K562 (cell line): ENCODE measurements around the gene ABCA7. TPM values are rescaled to one million over a fixed set of nuclear protein-coding genes. Genes with fewer than 3 reads are reported as not detected.

ENCODE experiments used
- CREM ChIP-seq: IDR thresholded peaks from 2 replicates; pipeline ENCODE4 v1.6.1; 2014; ENCODE audit warnings: antibody characterized with exemption, low read depth
- HNRNPLL ChIP-seq: fragments of 200-400 bp; formaldehyde crosslinking; IDR thresholded peaks from 2 replicates; pipeline ENCODE4 v1.6.1; 2017; ENCODE audit warnings: low read length, low read depth, mild to moderate bottlenecking; ENCODE audit not compliant: poor library complexity, severe bottlenecking
- MAZ ChIP-seq, 2 experiments: fragments of 450-650 bp in 1 of 2; sonication (generic) in 1 of 2; formaldehyde crosslinking; IDR thresholded peaks in 1 of 2; conservative IDR thresholded peaks in 1 of 2; 2 replicates each; pipeline versions ENCODE4 v1.4.0 to v1.5.0; 2020; ENCODE audit warnings: mild to moderate bottlenecking in 1 of 2, missing genetic modification reagents in 1 of 2
- MECOM ChIP-seq: fragments of 250-450 bp; sonication (Bioruptor Pico); IDR thresholded peaks from 2 replicates; pipeline ENCODE4 v1.8.0; 2022; ENCODE audit warnings: inconsistent platforms
- MTF1 ChIP-seq: fragments of 250-450 bp; sonication (Bioruptor Pico); IDR thresholded peaks from 2 replicates; pipeline ENCODE4 v1.9.0; 2021; ENCODE audit warnings: moderate library complexity, mild to moderate bottlenecking, inconsistent platforms, borderline replicate concordance
- NONO ChIP-seq, 2 experiments: fragments of 200-400 bp in 1 of 2; fragments of 450-650 bp in 1 of 2; formaldehyde crosslinking in 1 of 2; IDR thresholded peaks; 2 replicates each; pipeline ENCODE4 v1.6.1; 2017; ENCODE audit warnings: low read depth in 2 of 2, mild to moderate bottlenecking in 2 of 2, moderate library complexity in 2 of 2, low read length in 1 of 2
- PKNOX1 ChIP-seq: fragments of 450-650 bp; IDR thresholded peaks from 2 replicates; pipeline ENCODE4 v1.6.1; 2016
- RBBP5 ChIP-seq: fragments of 200-600 bp; sonication (generic); IDR thresholded peaks from 2 replicates; pipeline ENCODE4 v1.6.1; 2012; ENCODE audit warnings: borderline replicate concordance, mild to moderate bottlenecking, low read length, control low read depth, inconsistent platforms; ENCODE audit not compliant: insufficient read depth, poor library complexity, severe bottlenecking
- TAF1 ChIP-seq: IDR thresholded peaks from 2 replicates; pipeline ENCODE4 v1.6.1; 2011; ENCODE audit warnings: mild to moderate bottlenecking, low read length, moderate library complexity; ENCODE audit not compliant: insufficient read depth, control insufficient read depth, severe bottlenecking; ENCODE audit errors: extremely low read depth
- UBTF ChIP-seq, 2 experiments: IDR thresholded peaks; 2 replicates each; pipeline ENCODE4 v1.6.1; 2012; ENCODE audit warnings: improper control_type of control experiment in 2 of 2, low read depth in 2 of 2, low read length in 2 of 2, borderline replicate concordance in 1 of 2
- XRCC4 ChIP-seq: IDR thresholded peaks from one replicate; pipeline ENCODE4 v1.6.1; 2011; ENCODE audit not compliant: insufficient read depth, insufficient read length; ENCODE audit errors: extremely low read depth
- ZBTB7A ChIP-seq: IDR thresholded peaks from 2 replicates; pipeline ENCODE4 v1.6.1; 2011; ENCODE audit warnings: low read depth, mild to moderate bottlenecking, low read length, moderate library complexity, borderline replicate concordance; ENCODE audit not compliant: control insufficient read depth
- ZNF740 ChIP-seq, 3 experiments: fragments of 200-800 bp in 1 of 3; sonication (Bioruptor generic) in 1 of 3; sonication (generic) in 1 of 3; formaldehyde crosslinking in 1 of 3; IDR thresholded peaks; 2 replicates each; pipeline versions ENCODE4 v1.6.1 to v1.8.0; 2016 to 2022; ENCODE audit warnings: mild to moderate bottlenecking in 2 of 3, missing compliant biosample characterization in 2 of 3, missing genetic modification characterization in 2 of 3, missing genetic modification reagents in 1 of 3
- ZNF778 ChIP-seq: fragments of 450-650 bp; formaldehyde crosslinking; IDR thresholded peaks from 2 replicates; pipeline ENCODE4 v1.4.0; 2020; ENCODE audit warnings: mild to moderate bottlenecking, moderate library complexity
- ZSCAN29 ChIP-seq: fragments of 450-650 bp; IDR thresholded peaks from 2 replicates; pipeline ENCODE4 v1.6.1; 2017
- polyA plus RNA-seq, 8 experiments: library from polyadenylated mRNA; depleted of rRNA in 4 of 8; stranded (reverse) in 5 of 8; unstranded in 3 of 8; fragments of >200 nt; fragmentation: Nextera tagmentation in 2 of 8; fragmentation: Illumina TruSeq in 1 of 8; extraction: Ambion mirVana in 2 of 8; extraction: Trizol in 1 of 8; gene quantifications; 2 replicates each; pipeline versions ENCODE4 v1.2.1 to v1.2.3, GENCODE V29; 2011 to 2014; ENCODE audit warnings: inconsistent platforms in 1 of 8, missing spikeins in 1 of 8
- total RNA-seq, 7 experiments: library from RNA; depleted of rRNA in 6 of 7; stranded (reverse); fragments of >200 nt in 6 of 7; fragmentation: Illumina TruSeq in 2 of 7; extraction: Trizol in 2 of 7; gene quantifications; 2 replicates each; pipeline versions ENCODE4 v1.2.1 to v1.2.3, GENCODE V29; 2011 to 2021; ENCODE audit warnings: low replicate concordance in 1 of 7
- TF ChIP-seq, protein P1 (sequence below): fragments of 150-350 bp; IDR thresholded peaks from 2 replicates; pipeline ENCODE4 v1.6.1; 2014; ENCODE audit warnings: low read depth, mild to moderate bottlenecking, low read length, borderline replicate concordance

ABCA7 gene
- total and polyA plus RNA-seq, 9 of the 15 experiments (the other 6 are each of a cell fraction or from before 2014, with no cell fraction given), result 2.3 to 96.1 (median 31.2) TPM

DNA sequence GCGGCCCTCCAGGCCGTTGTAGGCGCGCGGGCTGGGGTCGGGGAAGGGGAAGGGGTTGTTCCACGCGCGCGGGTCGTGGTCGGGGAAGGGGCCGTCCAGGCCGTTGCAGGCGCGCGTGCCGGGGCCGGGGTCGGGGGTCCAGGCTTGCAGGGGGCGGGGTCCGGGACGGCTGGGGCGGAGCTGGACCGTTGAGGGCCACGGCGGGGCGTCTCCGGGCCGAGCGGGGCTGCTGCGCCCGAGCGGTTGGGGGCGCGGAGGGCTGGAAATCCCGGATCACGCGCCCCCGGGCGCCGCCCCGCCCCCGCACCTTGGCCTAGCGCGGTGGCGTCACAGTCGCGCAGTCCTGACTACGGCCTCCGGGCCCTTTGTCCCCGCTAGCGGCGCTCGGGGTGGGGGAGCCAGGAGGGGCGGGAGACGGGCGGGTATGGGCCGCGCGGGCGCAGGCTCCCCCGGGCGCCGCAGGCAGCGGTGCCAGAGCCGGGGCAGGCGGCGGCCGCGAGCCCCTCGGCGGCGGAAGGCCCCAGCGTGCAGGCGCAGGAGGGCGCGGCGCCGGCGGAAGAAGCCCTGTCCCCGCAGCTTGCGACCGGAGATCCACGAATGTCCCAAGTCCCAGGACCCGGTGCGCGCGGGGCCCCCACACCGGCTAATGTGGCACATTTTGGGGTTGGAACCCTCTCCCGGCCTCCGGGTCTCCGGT is 64.6 kb downstream of the ABCA7 start (continued):
- TF ChIP-seq, protein P1, sequence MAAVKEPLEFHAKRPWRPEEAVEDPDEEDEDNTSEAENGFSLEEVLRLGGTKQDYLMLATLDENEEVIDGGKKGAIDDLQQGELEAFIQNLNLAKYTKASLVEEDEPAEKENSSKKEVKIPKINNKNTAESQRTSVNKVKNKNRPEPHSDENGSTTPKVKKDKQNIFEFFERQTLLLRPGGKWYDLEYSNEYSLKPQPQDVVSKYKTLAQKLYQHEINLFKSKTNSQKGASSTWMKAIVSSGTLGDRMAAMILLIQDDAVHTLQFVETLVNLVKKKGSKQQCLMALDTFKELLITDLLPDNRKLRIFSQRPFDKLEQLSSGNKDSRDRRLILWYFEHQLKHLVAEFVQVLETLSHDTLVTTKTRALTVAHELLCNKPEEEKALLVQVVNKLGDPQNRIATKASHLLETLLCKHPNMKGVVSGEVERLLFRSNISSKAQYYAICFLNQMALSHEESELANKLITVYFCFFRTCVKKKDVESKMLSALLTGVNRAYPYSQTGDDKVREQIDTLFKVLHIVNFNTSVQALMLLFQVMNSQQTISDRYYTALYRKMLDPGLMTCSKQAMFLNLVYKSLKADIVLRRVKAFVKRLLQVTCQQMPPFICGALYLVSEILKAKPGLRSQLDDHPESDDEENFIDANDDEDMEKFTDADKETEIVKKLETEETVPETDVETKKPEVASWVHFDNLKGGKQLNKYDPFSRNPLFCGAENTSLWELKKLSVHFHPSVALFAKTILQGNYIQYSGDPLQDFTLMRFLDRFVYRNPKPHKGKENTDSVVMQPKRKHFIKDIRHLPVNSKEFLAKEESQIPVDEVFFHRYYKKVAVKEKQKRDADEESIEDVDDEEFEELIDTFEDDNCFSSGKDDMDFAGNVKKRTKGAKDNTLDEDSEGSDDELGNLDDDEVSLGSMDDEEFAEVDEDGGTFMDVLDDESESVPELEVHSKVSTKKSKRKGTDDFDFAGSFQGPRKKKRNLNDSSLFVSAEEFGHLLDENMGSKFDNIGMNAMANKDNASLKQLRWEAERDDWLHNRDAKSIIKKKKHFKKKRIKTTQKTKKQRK, result no peak
- peak; percentile 66 to 76; a peak in 2 of 4 replicates for TF ChIP-seq UBTF (IDR thresholded peaks at IDR 0.05; ENCODE audit: borderline replicate concordance in 1 of 2, low read depth in 2 of 2, low read length in 2 of 2)
- TF ChIP-seq ZNF778 (CRISPR knock-in tag), result no peak
- TF ChIP-seq XRCC4, result no peak
- TF ChIP-seq ZSCAN29, result 0 out of 2 replicates have a peak, but pooled peaks have one; percentile 3
- peak; percentile 17 for TF ChIP-seq RBBP5
- TF ChIP-seq PKNOX1, result no peak
- TF ChIP-seq ZBTB7A, result peak; percentile 90; the same call in 1 of the 2 replicates
- TF ChIP-seq MAZ (CRISPR knock-in tag; conservative IDR thresholded peaks at IDR 0.05 in 1 of 2, IDR thresholded peaks at IDR 0.05 in 1 of 2), result peak in 1 of 2 experiments; percentile 57; a peak in 2 of 4 replicates
- peak; percentile 31 for TF ChIP-seq TAF1
- TF ChIP-seq CREM, result peak; percentile 90
- no peak for TF ChIP-seq MECOM (CRISPR knock-in tag)
- TF ChIP-seq HNRNPLL, result peak; percentile 26
- no peak; the same call in 1 of the 2 replicates for TF ChIP-seq ZNF740 (CRISPR knock-in tag; IDR thresholded peaks at IDR 0.05)
- peak in 1 of 2 experiments; percentile 48; a peak in 1 of 4 replicates for TF ChIP-seq ZNF740 (tag; IDR thresholded peaks at IDR 0.05)
- TF ChIP-seq MTF1, result no peak
- TF ChIP-seq NONO (IDR thresholded peaks at IDR 0.05; ENCODE audit: low read depth in 2 of 2, low read length in 1 of 2), result peak in 1 of 2 experiments; percentile 48; a peak in 2 of 4 replicates
